Endothelial cell of umbilical vein (primary cell): ENCODE measurements around the gene NOTCH1. TPM values are rescaled to one million over a fixed set of nuclear protein-coding genes. Genes with fewer than 3 reads are reported as not detected.

Experiments used
- BruUV-seq: library from RNA; stranded (reverse); fragments of 400-500 nt; replicated peaks from 2 replicates; lab custom pipeline; 2021; lab: Mats Ljungman, UMichigan
- CTCF ChIA-PET: fragments of 300-600, 350-600 bp; sonication (Branson Sonifier 250); formaldehyde crosslinking; loops from one replicate; lab custom pipeline; 2021; ENCODE audit warnings: antibody characterized with exemption, inconsistent platforms; lab: Charles Lee
- POLR2A ChIA-PET: fragments of 300-600, 350-600 bp; sonication (Branson Sonifier 250); formaldehyde crosslinking; loops from one replicate; lab custom pipeline; 2021; ENCODE audit warnings: antibody characterized with exemption, inconsistent platforms; lab: Charles Lee
- DNase-seq: peaks from one replicate; pipeline ENCODE4 v3.0.0-alpha.2; 2011; ENCODE audit warnings: low read depth, low spot score
- FAIRE-seq: peaks from 2 replicates; lab custom pipeline; 2011; peaks lifted over from hg19 to GRCh38; lab: Jason Lieb, UNC
- H2AFZ ChIP-seq: 2 replicates; pipeline ENCODE4 v1.6.0; 2012; ENCODE audit warnings: low read depth, low read length, control low read depth, inconsistent platforms
- H3K27ac ChIP-seq: 2 replicates; pipeline ENCODE4 v1.5.1; 2011; ENCODE audit warnings: low read depth, mild to moderate bottlenecking, control low read depth, low read length, moderate library complexity; ENCODE audit not compliant: insufficient read depth
- H3K27me3 ChIP-seq, 2 experiments: 2 replicates each; pipeline versions ENCODE4 v1.6.0 to v1.6.1; 2011; ENCODE audit warnings: low read length in 2 of 2, mixed read lengths in 1 of 2; ENCODE audit not compliant: control insufficient read depth in 2 of 2, insufficient read depth in 2 of 2
- H3K36me3 ChIP-seq, 2 experiments: 2 replicates in 1 of 2; 3 replicates in 1 of 2; pipeline ENCODE4 v1.5.1; 2011; ENCODE audit warnings: low read length in 2 of 2, mild to moderate bottlenecking in 1 of 2, moderate library complexity in 1 of 2; ENCODE audit not compliant: control insufficient read depth in 2 of 2, insufficient read depth in 2 of 2; ENCODE audit errors: extremely low read depth in 1 of 2
- H3K4me1 ChIP-seq: 3 replicates; pipeline ENCODE4 v1.5.1; 2011; ENCODE audit warnings: mild to moderate bottlenecking, low read length; ENCODE audit not compliant: control insufficient read depth, insufficient read depth; ENCODE audit errors: extremely low read depth
- H3K4me2 ChIP-seq: 2 replicates; pipeline ENCODE4 v1.6.1; 2011; ENCODE audit warnings: low read length, control low read depth, mixed read lengths; ENCODE audit not compliant: insufficient read depth
- H3K4me3 ChIP-seq, 3 experiments: fragments of 200-600 bp in 1 of 3; sonication (generic), shearing (Covaris generic) in 1 of 3; replicated peaks in 1 of 3; 2 replicates each; pipeline ENCODE4 v1.5.1; 2011 to 2016; ENCODE audit warnings: control low read depth in 3 of 3, low read length in 3 of 3, mild to moderate bottlenecking in 2 of 3, inconsistent platforms in 1 of 3, low read depth in 1 of 3, moderate library complexity in 1 of 3; ENCODE audit not compliant: insufficient read depth in 1 of 3
- H3K79me2 ChIP-seq: 2 replicates; pipeline ENCODE4 v1.6.0; 2012; ENCODE audit warnings: low read length, inconsistent platforms; ENCODE audit not compliant: control insufficient read depth, insufficient read depth
- H3K9ac ChIP-seq: replicated peaks from 2 replicates; pipeline ENCODE3; 2011; ENCODE audit warnings: low read length, control low read depth; ENCODE audit not compliant: insufficient read depth; ENCODE audit errors: extremely low read depth
- H3K9me1 ChIP-seq: replicated peaks from 3 replicates; pipeline ENCODE4 v1.6.0; 2011; ENCODE audit warnings: mild to moderate bottlenecking, low read length; ENCODE audit not compliant: control insufficient read depth, insufficient read depth; ENCODE audit errors: extremely low read depth
- H3K9me3 ChIP-seq: replicated peaks from 2 replicates; pipeline ENCODE4 v1.5.1; 2012; ENCODE audit warnings: low read length, inconsistent platforms; ENCODE audit not compliant: control insufficient read depth, insufficient read depth
- H4K20me1 ChIP-seq: replicated peaks from 2 replicates; pipeline ENCODE3; 2011; ENCODE audit warnings: mild to moderate bottlenecking, low read length; ENCODE audit not compliant: control insufficient read depth, insufficient read depth; ENCODE audit errors: extremely low read depth
- EZH2 ChIP-seq: IDR thresholded peaks from 2 replicates; pipeline ENCODE4 v1.6.1; 2012; ENCODE audit warnings: borderline replicate concordance, low read depth, mild to moderate bottlenecking, moderate library complexity, low read length, inconsistent platforms; ENCODE audit not compliant: severe bottlenecking
- FOS ChIP-seq: IDR thresholded peaks from 2 replicates; pipeline ENCODE4 v1.6.1; 2011; ENCODE audit warnings: mild to moderate bottlenecking, low read length, moderate library complexity, borderline replicate concordance; ENCODE audit not compliant: insufficient read depth
- GATA2 ChIP-seq: IDR thresholded peaks from 2 replicates; pipeline ENCODE4 v1.7.0; 2011; ENCODE audit warnings: low read depth, mild to moderate bottlenecking, moderate library complexity, mixed read lengths, low read length; ENCODE audit not compliant: insufficient read length, insufficient read depth
- JUN ChIP-seq: IDR thresholded peaks from 2 replicates; pipeline ENCODE4 v1.6.1; 2011; ENCODE audit warnings: borderline replicate concordance, low read depth; ENCODE audit not compliant: insufficient read length, insufficient read depth
- MYC ChIP-seq: IDR thresholded peaks from one replicate; pipeline ENCODE4 v1.6.1; 2011; ENCODE audit warnings: mild to moderate bottlenecking, low read depth, low read length
- POLR2A ChIP-seq: IDR thresholded peaks from 2 replicates; pipeline ENCODE4 v1.6.1; 2012; ENCODE audit warnings: low read depth, mild to moderate bottlenecking, control low read depth, low read length
- POLR2AphosphoS5 ChIP-seq: IDR thresholded peaks from 2 replicates; pipeline ENCODE4 v1.6.1; 2012; ENCODE audit warnings: low read depth, mild to moderate bottlenecking, control low read depth, low read length, moderate library complexity; ENCODE audit not compliant: insufficient read depth
- dilution Hi-C: fragments of 300-500 bp; cut with MboI; formaldehyde crosslinking; loops from one replicate; pipeline ENCODE4 v1.15.0; 2019; ENCODE audit warnings: low sequenced_read_pairs; ENCODE audit not compliant: extremely low pct_ligation_motif_present
- intact Hi-C: fragments of 100-400 bp; cut with micrococcal nuclease; formaldehyde crosslinking; loops from one replicate; pipeline ENCODE4 v1.10.0; 2022
- polyA plus RNA-seq, 4 experiments: library from polyadenylated mRNA; depleted of rRNA in 3 of 4; stranded (reverse) in 3 of 4; unstranded in 1 of 4; fragments of >200 nt; gene quantifications; 2 replicates each; pipeline versions ENCODE4 v1.2.1 to v1.2.3, GENCODE V29; 2011 to 2012; ENCODE audit warnings: missing spikeins in 1 of 4
- total RNA-seq: library from RNA; stranded (reverse); gene quantifications from 2 replicates; pipeline ENCODE4 v1.2.3, GENCODE V29; 2021
- TF ChIP-seq, protein P1 (sequence below), 2 donors: IDR thresholded peaks; 1 replicate in 1 of 2; 2 replicates in 1 of 2; pipeline ENCODE4 v1.5.1; 2011; ENCODE audit warnings: low read length in 2 of 2, mild to moderate bottlenecking in 2 of 2, moderate library complexity in 2 of 2, control low read depth in 1 of 2, inconsistent platforms in 1 of 2, low read depth in 1 of 2; ENCODE audit not compliant: insufficient read depth in 1 of 2; ENCODE audit errors: extremely low read depth in 1 of 2
- TF ChIP-seq, protein P2 (sequence below): IDR thresholded peaks from 2 replicates; pipeline ENCODE4 v1.6.1; 2011; ENCODE audit not compliant: insufficient read depth, insufficient read length

Gene NOTCH1
- total and polyA plus RNA-seq, 2 donors (not counting 3 experiments of a cell fraction or from before 2014, with no cell fraction given) = 31.7 to 153 TPM

- peaks cover 12% of the 10 kb centered on the region for H3K4me1 ChIP-seq
- no peak overlapping the region for H3K9ac ChIP-seq
- H3K36me3 ChIP-seq = peaks cover 6 to 77% of the 10 kb centered on the region in 2 experiments
- no peaks in the 10 kb centered on the region for H3K27me3 ChIP-seq
- ChIA-PET POLR2A (no interaction called here), CTCF (no interaction called here)
- TF ChIP-seq FOS = no peak
- no peak for TF ChIP-seq POLR2AphosphoS5
- no peak for TF ChIP-seq POLR2A
- TF ChIP-seq JUN = no peak
- TF ChIP-seq, protein P1, sequence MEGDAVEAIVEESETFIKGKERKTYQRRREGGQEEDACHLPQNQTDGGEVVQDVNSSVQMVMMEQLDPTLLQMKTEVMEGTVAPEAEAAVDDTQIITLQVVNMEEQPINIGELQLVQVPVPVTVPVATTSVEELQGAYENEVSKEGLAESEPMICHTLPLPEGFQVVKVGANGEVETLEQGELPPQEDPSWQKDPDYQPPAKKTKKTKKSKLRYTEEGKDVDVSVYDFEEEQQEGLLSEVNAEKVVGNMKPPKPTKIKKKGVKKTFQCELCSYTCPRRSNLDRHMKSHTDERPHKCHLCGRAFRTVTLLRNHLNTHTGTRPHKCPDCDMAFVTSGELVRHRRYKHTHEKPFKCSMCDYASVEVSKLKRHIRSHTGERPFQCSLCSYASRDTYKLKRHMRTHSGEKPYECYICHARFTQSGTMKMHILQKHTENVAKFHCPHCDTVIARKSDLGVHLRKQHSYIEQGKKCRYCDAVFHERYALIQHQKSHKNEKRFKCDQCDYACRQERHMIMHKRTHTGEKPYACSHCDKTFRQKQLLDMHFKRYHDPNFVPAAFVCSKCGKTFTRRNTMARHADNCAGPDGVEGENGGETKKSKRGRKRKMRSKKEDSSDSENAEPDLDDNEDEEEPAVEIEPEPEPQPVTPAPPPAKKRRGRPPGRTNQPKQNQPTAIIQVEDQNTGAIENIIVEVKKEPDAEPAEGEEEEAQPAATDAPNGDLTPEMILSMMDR (IDR thresholded peaks at IDR 0.05; ENCODE audit: extremely low read depth in 1 of 2, insufficient read depth in 1 of 2, low read depth in 1 of 2, low read length in 2 of 2) = no peak
- TF ChIP-seq EZH2 = no peak
- TF ChIP-seq MYC = no peak
- no peak for TF ChIP-seq GATA2
- TF ChIP-seq, protein P2, sequence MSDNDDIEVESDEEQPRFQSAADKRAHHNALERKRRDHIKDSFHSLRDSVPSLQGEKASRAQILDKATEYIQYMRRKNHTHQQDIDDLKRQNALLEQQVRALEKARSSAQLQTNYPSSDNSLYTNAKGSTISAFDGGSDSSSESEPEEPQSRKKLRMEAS = no peak
- H2AFZ ChIP-seq = no peak overlapping the region
- dilution Hi-C loops = no loop called here
- FAIRE-seq = no peak
- no TSS peak for BruUV-seq
- no peak for DNase-seq
- intact Hi-C loops = no loop called here
- H3K4me2 ChIP-seq = no peak overlapping the region
- no peaks in the 10 kb centered on the region for H3K9me1 ChIP-seq
- H3K27ac ChIP-seq = no peak overlapping the region
- H4K20me1 ChIP-seq = no peaks in the 10 kb centered on the region
- H3K4me3 ChIP-seq = no peak overlapping the region
- no peaks in the 10 kb centered on the region for H3K9me3 ChIP-seq
- H3K79me2 ChIP-seq = peaks cover 12% of the 10 kb centered on the region
Observed at GRCh38 chr9:136516191-136516654, 29.6 kb downstream of the NOTCH1 start.
